Measurements from ENCODE around the gene DTNB. TPM values are rescaled to one million over a fixed set of nuclear protein-coding genes. Genes with fewer than 3 reads are reported as not detected.

DTNB gene
- total and polyA plus RNA-seq, 2 donors (not counting 3 experiments of a cell fraction or from before 2014, with no cell fraction given): 11.5 to 17.0 TPM

- H4K20me1 ChIP-seq (replicated peaks; ENCODE audit: control insufficient read depth, extremely low read depth, insufficient read depth, low read length): no peaks in the 10 kb centered on the region
Observed at GRCh38 chr2:25582077-25582830, 91.1 kb downstream of the DTNB start.

More at GRCh38 chr2:25582077-25582830, 91.1 kb downstream of the DTNB start:
- dilution Hi-C loops (cut with MboI; ENCODE audit: extremely low pct_ligation_motif_present, low sequenced_read_pairs) (no loop called here), intact Hi-C loops (cut with micrococcal nuclease) (no loop called here)
- Histone ChIP-seq H2AFZ (ENCODE audit: low read depth, low read length) (no peak overlapping the region), H3K9ac (replicated peaks; ENCODE audit: extremely low read depth, insufficient read depth, low read length) (no peak overlapping the region), H3K9me3 (replicated peaks; ENCODE audit: control insufficient read depth, insufficient read depth, low read length) (no peaks in the 10 kb centered on the region), H3K36me3 (ENCODE audit: control insufficient read depth in 2 of 2, extremely low read depth in 1 of 2, insufficient read depth in 2 of 2, low read length in 2 of 2) (no peaks in the 10 kb centered on the region), H3K4me2 (ENCODE audit: insufficient read depth, low read length) (no peak overlapping the region), H3K27ac (ENCODE audit: insufficient read depth, low read depth, low read length) (no peak overlapping the region), H3K4me3 (replicated peaks in 1 of 3; ENCODE audit: insufficient read depth in 1 of 3, low read depth in 1 of 3, low read length in 3 of 3) (no peak overlapping the region), H3K79me2 (ENCODE audit: control insufficient read depth, insufficient read depth, low read length) (no peaks in the 10 kb centered on the region), H3K4me1 (ENCODE audit: control insufficient read depth, extremely low read depth, insufficient read depth, low read length) (peaks cover 4% of the 10 kb centered on the region), H3K9me1 (replicated peaks; ENCODE audit: control insufficient read depth, extremely low read depth, insufficient read depth, low read length) (no peaks in the 10 kb centered on the region), H3K27me3 (ENCODE audit: control insufficient read depth in 2 of 2, insufficient read depth in 2 of 2, low read length in 2 of 2) (no peaks in the 10 kb centered on the region)
- FAIRE-seq (no peak), DNase-seq (ENCODE audit: low read depth, low spot score) (no peak)
- POLR2A ChIA-PET: no interaction called here
- BruUV-seq (replicated peaks): no TSS peak
- CTCF ChIA-PET: interaction anchor here (0.8 kb wide), 1 partner anchor 118 kb away, joined by 3 read pairs; no protein-coding TSS in a partner anchor
- TF ChIP-seq CTCF (IDR thresholded peaks at IDR 0.05; ENCODE audit: extremely low read depth in 1 of 2, insufficient read depth in 1 of 2, low read depth in 1 of 2, low read length in 2 of 2): no peak
- no peak for TF ChIP-seq MAX (IDR thresholded peaks at IDR 0.05; ENCODE audit: insufficient read depth, insufficient read length)
- TF ChIP-seq POLR2A (IDR thresholded peaks at IDR 0.05; ENCODE audit: low read depth, low read length): no peak
- no peak for TF ChIP-seq FOS (IDR thresholded peaks at IDR 0.05; ENCODE audit: borderline replicate concordance, insufficient read depth, low read length)
- TF ChIP-seq POLR2AphosphoS5 (IDR thresholded peaks at IDR 0.05; ENCODE audit: insufficient read depth, low read depth, low read length): no peak
- TF ChIP-seq EZH2 (IDR thresholded peaks at IDR 0.05; ENCODE audit: borderline replicate concordance, low read depth, low read length, severe bottlenecking): no peak
